Stimulated activated CD8-positive, alpha-beta memory T cell treated with anti-CD3 and anti-CD28 coated beads, Interleukin-12 subunit alpha, Interleukin-12 subunit beta, amount 100 ng/mL, for 4 hours (primary cell): Measurements from ENCODE around the gene COL10A1.
"Not testable (repeated sequence)": the region's sequence is repeated elsewhere in the genome, so short reads cannot be mapped to it uniquely, and the experiment has no call there.

Source experiments
- DNase-seq: peaks from one replicate; pipeline ENCODE4 v3.0.0-alpha.2; 2020; ENCODE audit warnings: low read depth

The COL10A1 gene

DNA sequence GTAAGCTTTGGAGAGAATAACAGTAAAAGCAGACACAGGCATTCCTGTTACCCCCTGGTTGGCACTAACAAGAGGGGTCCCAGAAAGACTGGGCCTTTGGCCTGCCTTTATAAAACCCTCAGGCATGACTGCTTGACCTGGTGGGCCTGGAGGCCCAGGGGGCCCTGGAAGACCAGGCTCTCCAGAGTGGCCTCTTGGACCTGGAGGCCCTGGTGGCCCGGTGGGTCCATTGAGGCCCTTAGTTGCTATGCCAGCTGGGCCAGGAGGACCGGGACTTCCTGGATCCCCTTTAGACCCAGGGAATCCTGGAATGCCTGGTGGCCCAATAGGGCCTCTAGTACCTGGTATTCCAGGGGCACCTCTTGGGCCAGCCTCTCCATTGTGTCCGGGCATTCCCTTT lies 5.5 kb downstream of the COL10A1 start:
- no peak for DNase-seq

DNA sequence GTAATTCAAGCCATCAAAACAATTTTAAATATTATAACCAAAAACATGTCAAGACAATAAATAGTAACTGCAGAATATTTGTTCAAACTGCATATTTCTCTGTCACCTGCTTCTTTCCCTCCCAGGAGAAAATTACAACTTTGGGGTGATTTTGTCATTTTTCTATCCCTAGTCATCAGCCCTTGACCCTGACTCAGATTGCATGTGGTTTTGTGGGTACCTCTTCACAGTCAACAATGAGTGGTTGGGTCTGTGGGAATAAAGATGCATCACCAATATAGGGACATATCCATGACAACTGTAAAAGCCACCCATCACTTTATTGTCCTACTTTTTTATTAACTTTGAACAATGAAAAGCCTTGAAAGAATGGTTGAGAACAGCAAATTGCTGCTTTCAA lies 7.3 kb downstream of the COL10A1 start:
- DNase-seq, result no peak

DNA sequence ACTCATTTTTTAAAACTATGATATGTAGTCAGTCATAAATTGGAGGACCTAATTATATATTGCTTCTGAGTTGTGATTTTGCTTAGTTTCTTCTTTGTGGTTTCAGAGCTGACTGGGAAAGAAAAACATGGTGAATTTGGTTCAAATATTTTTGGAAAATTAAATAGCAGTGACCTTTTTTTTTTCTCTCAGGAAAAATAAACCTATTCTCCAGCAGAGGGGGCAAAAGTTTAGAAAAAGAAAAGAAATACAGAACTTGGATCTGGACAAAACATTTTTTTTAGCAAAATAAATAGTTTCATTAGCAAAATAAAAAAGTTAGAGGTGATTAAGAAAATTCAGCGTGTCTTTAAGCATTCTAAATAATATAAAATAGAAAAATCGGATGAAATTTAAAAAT lies 10.2 kb downstream of the COL10A1 start:
- no peak for DNase-seq

DNA sequence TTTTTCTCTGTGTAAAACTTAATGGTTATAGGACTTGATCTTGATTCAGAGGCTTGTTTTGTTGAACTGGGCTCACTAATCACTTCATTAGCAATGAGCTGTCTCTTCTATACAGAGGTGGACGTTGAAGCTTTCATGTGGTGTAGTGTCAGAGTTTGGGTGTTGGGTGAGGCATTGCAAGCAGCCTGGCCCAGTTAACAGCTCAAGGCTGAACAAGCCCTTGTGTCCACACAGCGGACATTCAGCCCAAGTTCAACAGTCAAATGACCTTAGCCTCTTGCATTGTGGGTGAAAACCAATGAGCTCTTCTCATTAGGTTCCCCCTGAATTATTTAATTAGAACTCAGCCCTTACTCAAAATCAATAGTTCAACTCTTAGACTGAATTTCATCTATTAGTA lies 12.5 kb downstream of the COL10A1 start:
- DNase-seq, result no peak

GRCh38 chr6:116111552-116112528 lies 14.1 kb downstream of the COL10A1 start:
- no peak for DNase-seq

GRCh38 chr6:116108836-116109235 lies 17.1 kb downstream of the COL10A1 start:
- DNase-seq, result no peak

DNA sequence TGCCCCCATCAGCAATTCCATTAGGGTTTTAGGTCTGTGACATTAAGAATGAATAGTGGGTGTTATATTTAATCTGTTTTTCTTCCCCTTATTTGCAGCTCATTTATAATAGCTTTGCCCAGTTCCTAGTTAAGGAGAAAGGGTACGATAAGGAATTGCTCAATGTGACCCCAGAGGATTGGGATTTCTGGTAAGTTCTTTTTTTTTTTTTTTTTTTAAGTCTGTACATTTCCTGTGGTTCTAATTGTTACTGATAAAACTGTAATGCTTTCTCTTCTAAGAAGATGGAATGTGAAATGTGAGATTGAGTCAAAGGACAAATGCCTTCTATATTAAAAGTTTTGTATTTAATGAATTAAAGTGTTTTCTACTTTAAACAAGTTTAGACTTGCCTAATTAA lies 19.8 kb downstream of the COL10A1 start:
- no peak for DNase-seq

- no peak for DNase-seq
Observed at GRCh38 chr6:116105247-116105646, 20.7 kb downstream of the COL10A1 start.

GRCh38 chr6:116104636-116105035 lies 21.3 kb downstream of the COL10A1 start:
- no peak for DNase-seq

DNA sequence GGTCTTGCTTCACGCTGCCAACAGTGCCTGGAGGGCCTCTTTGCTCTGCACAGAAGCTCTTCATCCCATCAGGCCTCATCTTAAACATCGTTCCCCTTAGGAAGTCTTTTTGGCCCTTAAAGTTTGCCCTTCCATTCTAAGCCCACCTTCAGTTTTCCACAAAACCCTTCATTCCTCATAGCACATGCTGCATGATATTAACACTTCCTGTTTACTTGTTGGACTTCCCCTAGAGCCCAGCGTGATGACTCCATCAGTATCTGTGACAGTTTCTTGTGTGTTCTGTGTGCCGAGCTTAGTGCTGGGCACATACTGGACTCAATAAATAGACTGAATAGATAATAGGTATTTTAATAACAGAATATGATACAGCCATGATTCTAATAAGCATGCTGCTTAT lies 23.1 kb downstream of the COL10A1 start:
- DNase-seq, result no peak

DNA sequence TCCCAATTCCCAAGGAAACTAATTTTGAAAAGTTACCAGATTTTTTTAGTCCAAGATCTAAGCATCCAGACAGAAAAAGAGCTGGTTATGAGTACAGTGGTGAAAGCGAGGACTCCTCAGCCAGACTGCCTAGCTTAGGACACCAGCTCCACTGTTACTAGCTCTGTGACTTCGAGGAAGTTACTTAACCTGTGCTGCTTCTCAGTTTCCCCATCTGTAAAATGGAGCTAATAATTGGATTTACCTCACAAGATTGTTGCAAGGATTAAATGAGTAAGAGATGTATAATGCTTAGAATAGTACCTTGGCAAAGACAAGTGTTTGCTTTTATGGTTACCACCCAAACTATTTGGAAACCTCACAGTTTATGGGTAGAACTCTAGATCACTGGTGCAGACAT lies 24.1 kb downstream of the COL10A1 start:
- no peak for DNase-seq

- DNase-seq, result no peak
Observed at GRCh38 chr6:116101302-116101718, 24.6 kb downstream of the COL10A1 start.

DNA sequence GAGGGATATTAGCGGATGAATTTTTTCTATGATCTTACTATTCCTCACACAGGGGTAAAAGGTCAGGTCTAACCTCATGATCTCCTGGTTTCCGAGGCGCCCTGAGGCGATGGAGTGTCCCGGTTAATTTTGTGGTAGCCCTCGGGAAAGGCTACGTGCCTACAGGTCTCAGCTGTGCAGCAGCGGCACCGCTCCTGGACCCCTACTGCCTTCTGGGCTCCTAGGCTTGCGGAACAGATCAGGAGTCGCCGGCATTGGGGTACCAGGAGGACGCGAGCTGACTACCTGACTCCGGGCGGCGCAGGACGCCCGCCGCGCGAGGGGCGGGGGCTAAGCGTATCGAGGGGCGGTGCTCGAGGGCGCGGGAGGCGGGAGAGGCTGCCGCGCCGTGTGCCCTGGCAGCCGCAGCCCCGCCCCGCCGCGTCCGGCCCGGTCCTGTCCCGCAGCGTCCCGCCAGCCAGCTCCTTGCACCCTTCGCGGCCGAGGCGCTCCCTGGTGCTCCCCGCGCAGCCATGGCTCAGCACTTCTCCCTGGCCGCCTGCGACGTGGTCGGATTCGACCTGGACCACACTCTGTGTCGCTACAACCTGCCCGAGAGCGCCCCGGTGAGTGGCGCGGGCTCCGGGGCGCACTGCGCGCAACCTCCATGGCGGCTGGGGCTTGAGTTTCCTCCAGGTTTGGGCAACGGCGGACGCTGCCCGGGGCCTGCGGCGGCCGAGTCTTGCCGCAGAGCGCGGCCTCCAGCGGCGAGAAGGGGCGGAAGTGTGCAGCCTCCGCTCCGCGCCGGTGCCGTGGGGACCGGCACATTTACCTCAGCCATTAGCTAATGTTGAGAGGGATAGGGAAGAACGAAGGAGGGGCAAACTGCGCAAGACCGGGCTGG lies 25.3 kb downstream of the COL10A1 start, which contains the start of gene NT5DC1:
TSS of gene NT5DC1 (plus strand) at position 435 of the 883 bp plus-strand sequence. CDS start at position 513, 78 bp downstream.
- peak; percentile 77 for DNase-seq

DNA sequence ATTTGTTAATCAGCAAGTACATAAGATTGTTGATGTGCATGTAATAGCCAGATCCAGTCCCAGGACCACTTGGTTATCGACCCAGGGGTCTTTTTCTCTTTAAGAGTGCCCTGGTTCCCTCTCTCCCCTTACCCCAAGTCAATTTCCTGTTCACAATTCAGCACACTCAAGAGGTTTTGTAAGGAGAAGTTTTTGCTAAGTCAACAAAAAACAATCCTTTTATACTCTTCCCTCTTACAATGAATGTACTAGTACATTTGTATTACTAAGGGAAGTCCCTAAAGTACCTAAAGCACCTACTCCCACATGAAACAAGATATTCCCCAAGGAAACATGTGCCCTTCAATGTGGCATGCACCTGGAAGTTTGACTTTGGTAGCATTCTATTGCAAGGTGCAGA lies 26.9 kb downstream of the COL10A1 start:
- DNase-seq, result no peak

DNA sequence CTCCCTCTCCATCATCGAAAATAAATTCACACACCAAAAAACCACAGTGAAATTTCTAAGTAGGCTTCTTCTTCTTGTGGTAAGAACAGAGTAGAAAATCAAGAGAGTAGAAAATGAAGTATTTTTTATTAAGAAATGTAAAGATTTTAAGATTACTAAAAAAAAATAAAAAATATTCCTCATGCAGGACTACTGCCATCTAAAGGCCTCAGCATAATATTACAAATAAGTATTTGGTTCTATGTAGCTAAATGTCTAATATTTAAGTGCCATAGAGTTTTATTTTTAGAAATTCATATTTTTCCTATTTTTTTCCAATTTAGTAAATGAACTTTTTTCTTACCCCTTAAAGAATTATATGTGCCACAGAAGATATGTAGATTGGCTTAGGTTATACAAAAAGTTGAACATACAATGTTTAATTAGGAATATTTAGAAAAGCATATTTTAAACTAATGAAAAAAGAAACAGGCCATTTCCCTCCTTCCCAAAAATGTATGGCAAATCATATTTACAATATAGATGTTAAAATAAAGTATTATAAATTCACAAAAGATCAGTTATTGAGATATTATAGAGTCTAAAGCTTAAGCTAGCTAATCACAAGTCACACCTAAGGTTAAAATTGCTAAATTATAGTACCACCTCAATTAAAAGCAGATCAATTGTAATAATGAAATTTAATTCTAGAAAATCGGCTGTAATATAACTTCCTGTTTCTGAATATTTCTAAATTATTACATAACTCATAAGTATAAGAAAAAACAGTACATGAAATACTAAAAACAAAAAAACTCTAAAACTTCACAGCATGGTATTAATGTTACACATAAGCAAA lies 28.7 kb downstream of the COL10A1 start:
- DNase-seq, result no peak

- DNase-seq, result not testable (repeated sequence)
Observed at GRCh38 chr6:116096048-116096759, 29.7 kb downstream of the COL10A1 start.

- DNase-seq, result no peak
Observed at GRCh38 chr6:116094041-116094440, 31.9 kb downstream of the COL10A1 start.

DNA sequence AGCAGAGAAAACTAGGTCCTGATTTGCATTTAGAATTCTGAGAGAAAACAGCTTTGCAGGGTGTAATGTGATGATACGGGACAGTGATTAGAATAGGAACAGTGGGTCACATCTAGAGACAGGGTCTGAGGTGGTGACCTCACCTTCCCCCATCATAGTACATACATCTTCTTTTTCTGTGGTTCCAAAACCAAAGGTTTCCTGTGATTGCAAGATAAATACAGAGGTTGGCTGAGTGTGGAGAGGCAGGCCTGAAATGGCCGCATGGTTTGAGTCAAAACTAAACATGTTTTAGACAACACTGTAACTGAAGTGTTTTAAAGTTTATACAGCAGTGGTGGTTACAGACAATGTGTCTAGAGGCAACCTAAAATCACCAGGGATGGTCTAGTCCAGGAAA lies 35.7 kb downstream of the COL10A1 start:
- no peak for DNase-seq

DNA sequence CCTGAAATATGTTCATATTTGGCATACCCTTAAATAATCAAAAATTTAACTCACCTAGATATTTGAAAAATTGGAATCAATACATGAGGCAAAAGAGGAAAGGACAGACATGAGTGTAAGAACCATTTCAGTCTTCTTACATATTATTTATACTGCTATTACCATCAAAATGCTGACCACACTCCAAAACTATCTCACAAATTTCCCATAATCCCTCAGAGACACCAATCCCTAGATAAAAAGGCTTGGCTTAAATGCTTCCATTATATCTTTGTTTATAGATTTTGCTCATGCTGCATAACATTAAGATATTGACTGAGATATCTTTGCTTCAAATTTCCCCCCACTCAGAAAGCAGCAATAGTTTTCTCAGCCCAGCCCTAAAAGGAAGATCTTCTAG lies 37.0 kb downstream of the COL10A1 start:
- no peak for DNase-seq

DNA sequence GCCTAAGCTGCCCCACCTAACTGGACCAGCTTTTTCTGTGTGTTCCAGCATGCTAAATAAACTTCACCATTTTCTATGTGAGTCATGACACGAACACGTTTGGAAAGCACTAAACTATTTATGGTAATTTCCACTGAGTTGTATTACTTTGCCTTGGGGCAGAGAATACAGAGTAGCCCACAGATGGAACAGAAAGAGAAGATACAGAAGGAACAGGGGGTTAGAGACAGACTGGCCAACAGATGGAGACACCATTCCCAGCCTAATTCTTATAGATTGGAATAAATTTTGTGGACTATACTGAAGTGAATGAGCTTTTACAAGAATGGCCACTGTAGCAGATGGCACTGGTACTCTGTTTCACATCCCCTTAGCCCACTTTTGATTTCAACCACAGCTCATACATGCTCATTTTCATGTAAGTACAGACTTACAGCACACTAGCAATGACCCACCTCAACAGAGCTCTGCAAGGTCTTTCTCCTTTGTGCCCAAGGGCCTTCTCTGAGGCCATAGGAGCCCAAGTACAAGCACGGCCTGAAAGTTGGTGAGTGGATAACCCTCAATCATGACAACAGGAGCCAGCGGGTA lies 38.4 kb downstream of the COL10A1 start:
- DNase-seq, result no peak

DNA sequence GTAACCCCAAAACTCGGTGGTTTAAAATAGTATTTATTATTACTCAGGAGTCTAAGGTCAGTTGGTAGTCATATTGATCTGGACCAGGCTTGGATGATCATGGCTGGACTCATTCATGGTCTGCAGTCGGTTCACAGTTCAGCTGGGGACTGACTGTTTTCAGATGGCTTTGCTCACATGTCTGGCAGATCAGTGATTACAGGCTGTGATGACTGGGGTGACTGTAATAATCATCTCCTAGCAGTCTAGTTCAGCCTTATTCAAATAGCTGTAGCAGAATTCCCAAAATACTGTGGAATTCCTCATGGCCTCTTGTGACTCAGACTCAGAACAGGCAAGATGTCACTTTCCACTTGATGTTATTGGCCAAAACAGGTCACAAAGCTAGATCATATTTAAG lies 41.6 kb downstream of the COL10A1 start:
- DNase-seq, result no peak
